Gastrocnemius medialis (tissue), 4 donors: ENCODE results near the gene VWDE. TPM values are rescaled to one million over a fixed set of nuclear protein-coding genes. Genes with fewer than 3 reads are reported as not detected.

ENCODE experiments used
- ATAC-seq, 2 donors: fragments of 150-250 bp; one replicate each; pipeline ENCODE4 v1.9.1; 2016
- DNase-seq, 2 donors: peaks; one replicate each; pipeline ENCODE4 v3.0.0-alpha.2; 2019
- H3K27ac ChIP-seq, 4 donors: fragments of 200-600 bp; sonication (generic); 1 replicate in 1 of 4; 2 replicates in 3 of 4; pipeline ENCODE4 v1.5.1; 2016 to 2018; ENCODE audit warnings: mild to moderate bottlenecking in 2 of 4, moderate library complexity in 1 of 4
- H3K27me3 ChIP-seq, 3 donors: fragments of 200-600 bp; sonication (generic) in 2 of 3; 1 replicate in 1 of 3; 2 replicates in 2 of 3; pipeline versions ENCODE4 v1.5.1 to v1.6.0; 2016 to 2019; ENCODE audit warnings: mild to moderate bottlenecking in 1 of 3, moderate library complexity in 1 of 3
- H3K36me3 ChIP-seq, 2 donors: fragments of 200-600 bp; sonication (generic) in 1 of 2; one replicate each; pipeline ENCODE4 v1.5.1; 2017 to 2018
- H3K4me1 ChIP-seq, 2 donors: fragments of 200-600 bp; sonication (generic) in 1 of 2; one replicate each; pipeline ENCODE4 v1.5.1; 2016 to 2017; ENCODE audit warnings: mild to moderate bottlenecking in 2 of 2
- H3K4me3 ChIP-seq, 4 donors: fragments of 200-600 bp; sonication (generic) in 3 of 4; 1 replicate in 1 of 4; 2 replicates in 3 of 4; pipeline ENCODE4 v1.5.1; 2016 to 2019; ENCODE audit warnings: mild to moderate bottlenecking in 2 of 4
- H3K9me3 ChIP-seq, 3 donors: fragments of 200-600 bp; sonication (generic) in 2 of 3; 1 replicate in 1 of 3; 2 replicates in 2 of 3; pipeline ENCODE4 v1.5.1; 2016 to 2019
- POLR2A ChIP-seq, 2 donors: fragments of 450-650 bp; IDR thresholded peaks; one replicate each; pipeline ENCODE4 v1.6.1; 2017; ENCODE audit warnings: antibody characterized with exemption in 2 of 2, mild to moderate bottlenecking in 2 of 2, moderate library complexity in 2 of 2
- in situ Hi-C, 4 donors: fragments of 200-750 bp; cut with MboI; loops; one replicate each; pipeline versions ENCODE4 v1.15.0 to v1.8.0; 2017; ENCODE audit warnings: low sequenced_read_pairs in 4 of 4
- intact Hi-C: fragments of 100-400 bp; cut with DNase I; formaldehyde crosslinking; loops from one replicate; pipeline ENCODE4 v1.15.1; 2023; ENCODE audit warnings: low total_unique reads
- total RNA-seq, 4 donors: library from RNA; depleted of rRNA; stranded (reverse); fragments of >200 nt; gene quantifications; one replicate each; pipeline versions ENCODE4 v1.1.0 to v1.2.3, GENCODE V29; 2016
- TF ChIP-seq, protein P1 (sequence below), 5 experiments: fragments of 450-650 bp in 3 of 5; fragments of 200-600 bp in 2 of 5; sonication (generic) in 2 of 5; IDR thresholded peaks in 4 of 5; conservative IDR thresholded peaks in 1 of 5; 1 replicate in 4 of 5; 2 replicates in 1 of 5; pipeline ENCODE4 v1.5.1; 2016 to 2019; ENCODE audit warnings: antibody characterized with exemption in 5 of 5, mild to moderate bottlenecking in 3 of 5, moderate library complexity in 3 of 5

The VWDE gene
- total RNA-seq, 4 donors from 2014 or later = not detected

DNA sequence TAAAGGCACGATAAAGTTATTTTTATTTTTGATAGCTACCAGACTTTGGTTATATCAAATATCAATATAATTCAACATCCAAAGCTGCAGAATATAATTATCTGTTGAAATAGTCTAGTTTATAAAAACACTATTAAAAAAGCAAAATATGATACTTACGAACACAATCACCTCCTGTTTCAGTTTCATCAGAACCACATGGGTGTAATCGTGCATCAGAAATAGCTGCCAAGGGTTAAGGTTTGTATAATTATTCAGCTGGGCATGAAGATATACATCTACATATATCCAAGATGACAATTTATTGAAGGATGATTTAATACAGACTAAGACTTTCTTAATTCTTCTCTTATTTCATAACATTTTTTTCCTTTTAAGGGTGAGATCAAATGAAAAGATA is 20.3 kb downstream of the VWDE start:
- TF ChIP-seq POLR2A (IDR thresholded peaks at IDR 0.05) = no peak
- TF ChIP-seq, protein P1, sequence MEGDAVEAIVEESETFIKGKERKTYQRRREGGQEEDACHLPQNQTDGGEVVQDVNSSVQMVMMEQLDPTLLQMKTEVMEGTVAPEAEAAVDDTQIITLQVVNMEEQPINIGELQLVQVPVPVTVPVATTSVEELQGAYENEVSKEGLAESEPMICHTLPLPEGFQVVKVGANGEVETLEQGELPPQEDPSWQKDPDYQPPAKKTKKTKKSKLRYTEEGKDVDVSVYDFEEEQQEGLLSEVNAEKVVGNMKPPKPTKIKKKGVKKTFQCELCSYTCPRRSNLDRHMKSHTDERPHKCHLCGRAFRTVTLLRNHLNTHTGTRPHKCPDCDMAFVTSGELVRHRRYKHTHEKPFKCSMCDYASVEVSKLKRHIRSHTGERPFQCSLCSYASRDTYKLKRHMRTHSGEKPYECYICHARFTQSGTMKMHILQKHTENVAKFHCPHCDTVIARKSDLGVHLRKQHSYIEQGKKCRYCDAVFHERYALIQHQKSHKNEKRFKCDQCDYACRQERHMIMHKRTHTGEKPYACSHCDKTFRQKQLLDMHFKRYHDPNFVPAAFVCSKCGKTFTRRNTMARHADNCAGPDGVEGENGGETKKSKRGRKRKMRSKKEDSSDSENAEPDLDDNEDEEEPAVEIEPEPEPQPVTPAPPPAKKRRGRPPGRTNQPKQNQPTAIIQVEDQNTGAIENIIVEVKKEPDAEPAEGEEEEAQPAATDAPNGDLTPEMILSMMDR (IDR thresholded peaks at IDR 0.05 in 4 of 5, conservative IDR thresholded peaks at IDR 0.05 in 1 of 5) = no peak
- H3K9me3 ChIP-seq = no peaks in the 10 kb centered on the region
- no peak overlapping the region for H3K4me3 ChIP-seq
- in situ Hi-C loops (no loop called here), intact Hi-C loops (no loop called here)
- ATAC-seq = no peak
- no peak for DNase-seq
- no peaks in the 10 kb centered on the region for H3K4me1 ChIP-seq
- no peak overlapping the region for H3K27ac ChIP-seq
- H3K27me3 ChIP-seq = no peaks in the 10 kb centered on the region
- no peaks in the 10 kb centered on the region for H3K36me3 ChIP-seq

DNA sequence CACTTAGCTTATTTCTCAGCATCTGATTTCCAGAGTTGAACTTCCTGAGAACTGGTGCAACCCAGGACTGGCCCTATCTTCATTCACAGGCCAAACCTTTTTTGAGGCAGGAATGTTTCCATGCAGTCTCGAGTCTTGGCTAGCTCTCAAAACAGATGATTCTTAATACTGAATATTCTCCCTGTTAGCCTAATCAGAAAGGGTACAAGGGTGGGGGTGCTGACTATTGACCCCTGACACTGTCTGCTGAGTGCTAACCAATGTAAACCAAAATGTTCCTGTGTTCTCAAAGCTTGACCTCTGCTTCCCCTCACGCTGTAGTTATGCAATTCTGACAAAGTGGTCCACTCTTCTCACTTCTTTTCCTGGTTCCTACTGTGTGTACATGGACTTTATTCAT is 25.3 kb downstream of the VWDE start:
- H3K9me3 ChIP-seq = no peaks in the 10 kb centered on the region
- H3K36me3 ChIP-seq = no peaks in the 10 kb centered on the region
- ATAC-seq (no peak), DNase-seq (no peak)
- no peaks in the 10 kb centered on the region for H3K27me3 ChIP-seq
- no peak overlapping the region for H3K27ac ChIP-seq
- no peak for TF ChIP-seq POLR2A (IDR thresholded peaks at IDR 0.05)
- TF ChIP-seq, protein P1 (IDR thresholded peaks at IDR 0.05 in 4 of 5, conservative IDR thresholded peaks at IDR 0.05 in 1 of 5) = no peak
- no peak overlapping the region for H3K4me3 ChIP-seq
- in situ Hi-C loops (no loop called here), intact Hi-C loops (no loop called here)
- H3K4me1 ChIP-seq = no peaks in the 10 kb centered on the region

DNA sequence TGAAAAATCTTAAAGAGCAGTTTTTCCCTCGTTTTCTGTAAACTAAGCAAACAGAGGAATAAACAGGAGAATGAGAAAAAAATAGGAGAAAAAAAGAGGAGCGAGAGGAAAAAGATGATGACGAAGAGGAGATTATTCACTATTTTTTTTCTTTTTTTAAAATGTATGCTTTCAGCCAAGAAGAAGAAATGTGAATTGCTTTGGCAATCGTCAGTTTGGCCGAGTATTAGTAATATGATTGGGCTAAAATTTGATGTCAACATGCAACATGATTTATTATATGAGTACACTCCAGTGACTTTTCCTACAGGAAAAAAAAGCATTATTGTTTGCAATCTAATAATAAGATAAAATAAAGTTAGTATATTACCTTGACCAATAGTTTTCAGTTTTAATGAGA is 26.3 kb downstream of the VWDE start:
- H3K36me3 ChIP-seq = no peaks in the 10 kb centered on the region
- ATAC-seq = no peak
- intact Hi-C loops = no loop called here

DNA sequence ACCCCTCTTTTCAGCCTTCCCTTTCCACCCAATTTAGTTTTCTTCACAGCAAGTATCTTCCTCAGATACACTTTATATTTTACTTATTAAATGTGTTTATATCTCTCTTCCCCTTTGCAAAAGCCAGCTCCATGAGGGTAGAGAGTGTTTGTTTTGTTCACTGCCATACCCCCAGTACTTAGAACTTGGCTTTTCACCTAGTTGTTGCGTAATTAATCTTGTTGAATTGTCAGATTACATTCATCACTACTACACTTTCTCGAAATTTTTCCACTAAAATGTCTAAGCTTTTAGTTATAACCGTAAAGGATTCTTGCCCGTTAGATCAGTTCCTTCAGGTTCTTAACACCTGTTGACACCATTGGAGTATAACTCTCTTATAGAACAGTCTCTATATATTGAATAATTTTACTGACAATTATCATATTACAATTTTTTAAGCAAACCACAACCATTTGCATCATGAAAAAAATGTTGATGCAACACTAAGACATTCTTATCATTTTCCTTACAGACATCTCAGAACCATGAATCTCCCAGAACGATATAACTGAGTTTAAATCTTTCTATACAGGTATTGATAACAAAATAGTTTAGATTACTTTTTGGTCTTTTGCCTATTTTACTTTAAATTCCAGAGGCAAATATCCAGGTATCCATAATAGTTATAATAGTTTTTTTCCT is 29.9 kb downstream of the VWDE start:
- Histone ChIP-seq H3K27me3 (no peaks in the 10 kb centered on the region), H3K4me1 (no peaks in the 10 kb centered on the region), H3K36me3 (no peaks in the 10 kb centered on the region), H3K4me3 (no peak overlapping the region), H3K27ac (no peak overlapping the region), H3K9me3 (no peaks in the 10 kb centered on the region)
- in situ Hi-C loops = no loop called here
- intact Hi-C loops = no loop called here
- ATAC-seq = no peak
- no peak for DNase-seq
- no peak for TF ChIP-seq POLR2A (IDR thresholded peaks at IDR 0.05)
- TF ChIP-seq, protein P1 (IDR thresholded peaks at IDR 0.05 in 4 of 5, conservative IDR thresholded peaks at IDR 0.05 in 1 of 5) = no peak

More for the DNA sequence above, 26.3 kb downstream of the VWDE start:
- no peak overlapping the region for H3K4me3 ChIP-seq
- H3K27ac ChIP-seq = no peak overlapping the region
- TF ChIP-seq, protein P1 (IDR thresholded peaks at IDR 0.05 in 4 of 5, conservative IDR thresholded peaks at IDR 0.05 in 1 of 5) = no peak
- TF ChIP-seq POLR2A (IDR thresholded peaks at IDR 0.05) = no peak
- no peaks in the 10 kb centered on the region for H3K27me3 ChIP-seq
- in situ Hi-C loops = no loop called here
- H3K9me3 ChIP-seq = no peaks in the 10 kb centered on the region
- no peaks in the 10 kb centered on the region for H3K4me1 ChIP-seq
- DNase-seq = no peak

DNA sequence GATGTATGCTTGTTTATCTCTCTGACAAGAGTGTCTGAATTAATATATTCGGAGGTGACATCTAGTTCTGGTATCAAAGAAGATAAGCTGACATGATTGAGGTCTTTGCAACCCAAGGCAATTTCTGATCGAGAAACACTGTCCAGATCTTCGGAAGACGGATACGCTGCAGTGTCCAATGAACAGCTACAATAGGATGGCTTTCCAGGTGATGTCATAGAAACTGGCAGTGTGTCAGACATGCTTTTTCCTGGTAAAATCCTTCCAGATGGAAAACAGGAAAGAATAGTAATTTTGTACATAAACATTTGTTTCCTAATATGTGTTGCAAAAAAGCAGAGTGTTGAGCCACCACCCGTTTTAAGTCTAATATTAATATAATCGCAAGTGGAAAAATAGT is 33.4 kb downstream of the VWDE start:
- intact Hi-C loops = no loop called here
- Histone ChIP-seq H3K36me3 (no peaks in the 10 kb centered on the region), H3K4me1 (no peaks in the 10 kb centered on the region), H3K27ac (no peak overlapping the region), H3K27me3 (no peaks in the 10 kb centered on the region), H3K9me3 (no peaks in the 10 kb centered on the region), H3K4me3 (no peak overlapping the region)
- no peak for ATAC-seq
- in situ Hi-C loops = no loop called here
- TF ChIP-seq, protein P1 (IDR thresholded peaks at IDR 0.05 in 4 of 5, conservative IDR thresholded peaks at IDR 0.05 in 1 of 5) = no peak
- no peak for TF ChIP-seq POLR2A (IDR thresholded peaks at IDR 0.05)
- DNase-seq = no peak
